SK-N-SH treated with all-trans-retinoic acid at 6 μM for 48 hours (cell line): ENCODE data around the gene PPP1R3C.
A peak's percentile ranks its signal among the peaks of the same experiment; 100 is the strongest.

Experiments used
- ATAC-seq: fragments of 200-7000 bp; cut with Tn5 transposase; 3 replicates; pipeline ENCODE4 v1.9.1; 2020; ENCODE audit warnings: mild to moderate bottlenecking, moderate library complexity
- ARNTL ChIP-seq: fragments of 450-650 bp; formaldehyde crosslinking; IDR thresholded peaks from 2 replicates; pipeline ENCODE4 v1.5.0; 2020; ENCODE audit warnings: low read depth, mild to moderate bottlenecking, moderate library complexity, borderline replicate concordance
- BACH2 ChIP-seq: fragments of 250-450 bp; sonication (Bioruptor Pico); IDR thresholded peaks from 2 replicates; pipeline ENCODE4 v1.9.0; 2021; ENCODE audit warnings: mild to moderate bottlenecking, borderline replicate concordance
- CREB5 ChIP-seq: fragments of 250-450 bp; sonication (Bioruptor Pico); IDR thresholded peaks from 2 replicates; pipeline ENCODE4 v1.5.1; 2020; ENCODE audit warnings: low read depth, mild to moderate bottlenecking, moderate library complexity
- CSRNP3 ChIP-seq: fragments of 250-450 bp; sonication (Bioruptor Pico); IDR thresholded peaks from 2 replicates; pipeline ENCODE4 v1.5.1; 2021; ENCODE audit warnings: mild to moderate bottlenecking, moderate library complexity
- ESRRG ChIP-seq: fragments of 250-450 bp; sonication (Bioruptor Pico); IDR thresholded peaks from 2 replicates; pipeline ENCODE4 v1.6.1; 2021; ENCODE audit warnings: mild to moderate bottlenecking
- GLIS3 ChIP-seq: fragments of 250-450 bp; sonication (Bioruptor Pico); IDR thresholded peaks from 2 replicates; pipeline ENCODE4 v1.5.0; 2020; ENCODE audit warnings: mild to moderate bottlenecking, moderate library complexity
- ISL1 ChIP-seq: fragments of 250-450 bp; sonication (Bioruptor Pico); IDR thresholded peaks from 2 replicates; pipeline ENCODE4 v2.1.2; 2022; ENCODE audit warnings: mild to moderate bottlenecking, moderate library complexity
- OSR1 ChIP-seq: fragments of 250-450 bp; sonication (Bioruptor Pico); IDR thresholded peaks from 2 replicates; pipeline ENCODE4 v1.8.0; 2022; ENCODE audit warnings: moderate library complexity, mild to moderate bottlenecking, inconsistent platforms
- PATZ1 ChIP-seq: fragments of 250-450 bp; sonication (Bioruptor Pico); IDR thresholded peaks from 2 replicates; pipeline ENCODE4 v1.8.0; 2020; ENCODE audit warnings: mild to moderate bottlenecking, moderate library complexity, borderline replicate concordance
- RARB ChIP-seq: fragments of 250-450 bp; sonication (Bioruptor Pico); IDR thresholded peaks from 2 replicates; pipeline ENCODE4 v1.8.0; 2021; ENCODE audit warnings: mild to moderate bottlenecking, moderate library complexity
- SNAI2 ChIP-seq: fragments of 250-450 bp; sonication (Bioruptor Pico); IDR thresholded peaks from 2 replicates; pipeline ENCODE4 v1.5.0; 2020; ENCODE audit warnings: mild to moderate bottlenecking, moderate library complexity
- TCF4 ChIP-seq: fragments of 250-450 bp; sonication (Bioruptor Pico); IDR thresholded peaks from 2 replicates; pipeline ENCODE4 v1.8.0; 2021; ENCODE audit warnings: mild to moderate bottlenecking, moderate library complexity, borderline replicate concordance
- TOX ChIP-seq: fragments of 250-450 bp; sonication (Bioruptor Pico); IDR thresholded peaks from 2 replicates; pipeline ENCODE4 v1.8.0; 2021; ENCODE audit warnings: mild to moderate bottlenecking, moderate library complexity, borderline replicate concordance
- TSHZ2 ChIP-seq: fragments of 250-450 bp; sonication (Bioruptor Pico); IDR thresholded peaks from 2 replicates; pipeline ENCODE4 v1.5.0; 2020; ENCODE audit warnings: mild to moderate bottlenecking, moderate library complexity
- ZC3H10 ChIP-seq: fragments of 250-450 bp; sonication (Bioruptor Pico); IDR thresholded peaks from 2 replicates; pipeline ENCODE4 v1.5.1; 2021; ENCODE audit warnings: mild to moderate bottlenecking, moderate library complexity
- ZFP3 ChIP-seq: fragments of 250-450 bp; sonication (Bioruptor Pico); IDR thresholded peaks from 2 replicates; pipeline ENCODE4 v1.5.0; 2020; ENCODE audit warnings: mild to moderate bottlenecking, moderate library complexity
- ZFP30 ChIP-seq: fragments of 450-650 bp; formaldehyde crosslinking; IDR thresholded peaks from 2 replicates; pipeline ENCODE4 v1.5.0; 2022; ENCODE audit warnings: mild to moderate bottlenecking, moderate library complexity
- ZNF565 ChIP-seq: fragments of 450-650 bp; formaldehyde crosslinking; conservative IDR thresholded peaks from 2 replicates; pipeline ENCODE4 v1.5.0; 2020; ENCODE audit warnings: low read depth, mild to moderate bottlenecking, moderate library complexity
- ZNF70 ChIP-seq: fragments of 450-650 bp; formaldehyde crosslinking; IDR thresholded peaks from 2 replicates; pipeline ENCODE4 v1.5.0; 2020; ENCODE audit warnings: mild to moderate bottlenecking, moderate library complexity
- ZNF8 ChIP-seq: fragments of 450-650 bp; formaldehyde crosslinking; IDR thresholded peaks from 2 replicates; pipeline ENCODE4 v1.5.0; 2020; ENCODE audit warnings: mild to moderate bottlenecking, moderate library complexity

PPP1R3C gene

GRCh38 chr10:91632671-91633550 is at the start of gene PPP1R3C:
TSS of gene PPP1R3C (minus strand) at chr10:91633071. CDS start at chr10:91632969, 102 bp downstream.
- ATAC-seq, result peak; percentile 95
- TF ChIP-seq BACH2 (no peak), ZNF8 (CRISPR knock-in tag) (peak; percentile 97), ISL1 (no peak), TCF4 (no peak; the same call in 1 of the 2 replicates), ARNTL (CRISPR knock-in tag) (peak; percentile 97), GLIS3 (no peak), ZFP3 (CRISPR knock-in tag) (peak; percentile 56)

- no peak for TF ChIP-seq TCF4
- TF ChIP-seq ZFP3 (CRISPR knock-in tag), result peak; percentile 86; the same call in 1 of the 2 replicates
- TF ChIP-seq, all 23 proteins: peak for 1
- ATAC-seq, result peak; percentile 62
Observed at GRCh38 chr10:91681361-91682276, 48.7 kb upstream of the PPP1R3C start.

- TF ChIP-seq CSRNP3 (CRISPR knock-in tag) (no peak), TCF4 (no peak), GLIS3 (no peak), ZFP30 (CRISPR knock-in tag) (no peak), RARB (CRISPR knock-in tag) (no peak), ISL1 (no peak), ZNF70 (CRISPR knock-in tag) (no peak), ZFP3 (CRISPR knock-in tag) (no peak), PATZ1 (no peak), ZNF565 (CRISPR knock-in tag) (no peak), SNAI2 (CRISPR knock-in tag) (no peak), CREB5 (CRISPR knock-in tag) (no peak), ESRRG (CRISPR knock-in tag) (no peak), BACH2 (no peak), ZNF8 (CRISPR knock-in tag) (no peak), TSHZ2 (no peak), TOX (CRISPR knock-in tag) (no peak), ARNTL (CRISPR knock-in tag) (no peak), ZC3H10 (CRISPR knock-in tag) (no peak), OSR1 (no peak)
- ATAC-seq, result peak; percentile 39; the same call in 2 of the 3 replicates
Observed at GRCh38 chr10:91680487-91680886, 47.6 kb upstream of the PPP1R3C start.
